ENCODE measurements around the gene NME3.

- TF ChIP-seq CTCF (IDR thresholded peaks at IDR 0.05) (no peak), EP300 (IDR thresholded peaks at IDR 0.05) (no peak)
These were observed 4.0 kb downstream of the NME3 start for GRCh38 chr16:1767116-1767994.

Data from ovary (tissue), 3 donors.